IMR-90 (cell line): ENCODE data around the gene BEGAIN. TPM values are rescaled to one million over a fixed set of nuclear protein-coding genes. Genes with fewer than 3 reads are reported as not detected.

Source experiments
- ATAC-seq: fragments of 200-7000 bp; cut with Tn5 transposase; 2 replicates; pipeline ENCODE4 v1.9.1; 2020; ENCODE audit warnings: low read depth, mild to moderate bottlenecking, moderate library complexity
- BruUV-seq: library from RNA; stranded (reverse); fragments of 400-500 nt; replicated peaks from 2 replicates; lab custom pipeline; 2021; lab: Mats Ljungman, UMichigan
- CTCF ChIA-PET: fragments of 300-600 bp; formaldehyde crosslinking; extraction: SDS; loops from one replicate; lab custom pipeline; 2021; ENCODE audit warnings: antibody characterized with exemption; lab: Yijun Ruan, JAX
- POLR2A ChIA-PET: fragments of 300-600 bp; sonication (Branson Sonifier 250); formaldehyde crosslinking; loops from one replicate; lab custom pipeline; 2022; ENCODE audit warnings: antibody characterized with exemption; ENCODE audit not compliant: unreplicated experiment; lab: Charles Lee
- DNase-seq: peaks from one replicate; pipeline ENCODE4 v3.0.0; 2013
- H2AFZ ChIP-seq: replicated peaks from 2 replicates; pipeline ENCODE3; 2013; ENCODE audit warnings: low read length, mild to moderate bottlenecking; ENCODE audit not compliant: poor library complexity
- H2AK5ac ChIP-seq: 2 replicates; pipeline ENCODE4 v1.6.1; 2013; ENCODE audit warnings: low read depth, low read length, inconsistent platforms
- H2AK9ac ChIP-seq: replicated peaks from 2 replicates; pipeline ENCODE3; 2013; ENCODE audit warnings: mild to moderate bottlenecking, low read depth, low read length, moderate library complexity; ENCODE audit not compliant: poor library complexity
- H2BK120ac ChIP-seq: 2 replicates; pipeline ENCODE4 v1.6.1; 2013; ENCODE audit warnings: low read depth, low read length, inconsistent platforms
- H2BK15ac ChIP-seq: 3 replicates; pipeline ENCODE4 v1.6.1; 2013; ENCODE audit warnings: low read depth, low read length, inconsistent platforms
- H2BK20ac ChIP-seq: 2 replicates; pipeline ENCODE4 v1.6.1; 2013; ENCODE audit warnings: low read depth, mild to moderate bottlenecking, inconsistent platforms, low read length, moderate library complexity
- H2BK5ac ChIP-seq: 2 replicates; pipeline ENCODE4 v1.6.1; 2013; ENCODE audit warnings: mild to moderate bottlenecking, low read depth, low read length, inconsistent platforms; ENCODE audit not compliant: poor library complexity, severe bottlenecking
- H3K14ac ChIP-seq: replicated peaks from 2 replicates; pipeline ENCODE4 v1.6.1; 2013; ENCODE audit warnings: low read depth, low read length, inconsistent platforms
- H3K18ac ChIP-seq: 2 replicates; pipeline ENCODE4 v1.6.1; 2013; ENCODE audit warnings: low read depth, low read length, control low read depth
- H3K23ac ChIP-seq: 2 replicates; pipeline ENCODE4 v1.6.1; 2013; ENCODE audit warnings: low read depth, low read length, inconsistent platforms
- H3K27ac ChIP-seq: 2 replicates; pipeline ENCODE4 v1.5.1; 2013; ENCODE audit warnings: mild to moderate bottlenecking, control low read depth, low read length; ENCODE audit not compliant: insufficient read depth
- H3K27me3 ChIP-seq: 2 replicates; pipeline ENCODE4 v1.6.1; 2013; ENCODE audit warnings: low read length; ENCODE audit not compliant: control insufficient read depth, insufficient read depth
- H3K36me3 ChIP-seq: 2 replicates; pipeline ENCODE4 v1.6.1; 2013; ENCODE audit warnings: low read length, mixed read lengths; ENCODE audit not compliant: control insufficient read depth, insufficient read depth
- H3K4ac ChIP-seq: 2 replicates; pipeline ENCODE4 v1.6.1; 2013; ENCODE audit warnings: low read depth, low read length, inconsistent platforms
- H3K4me1 ChIP-seq: 2 replicates; pipeline ENCODE4 v1.6.1; 2013; ENCODE audit warnings: low read length, mixed read lengths; ENCODE audit not compliant: control insufficient read depth, insufficient read depth
- H3K4me2 ChIP-seq: 2 replicates; pipeline ENCODE4 v1.6.1; 2013; ENCODE audit warnings: low read depth, mild to moderate bottlenecking, control low read depth, low read length, moderate library complexity
- H3K4me3 ChIP-seq: 2 replicates; pipeline ENCODE4 v1.5.1; 2013; ENCODE audit warnings: low read depth, mild to moderate bottlenecking, control low read depth, low read length, moderate library complexity; ENCODE audit not compliant: insufficient read depth
- H3K56ac ChIP-seq: 2 replicates; pipeline ENCODE4 v1.6.1; 2013; ENCODE audit warnings: low read length, inconsistent platforms; ENCODE audit not compliant: insufficient read depth; ENCODE audit errors: extremely low read depth
- H3K79me1 ChIP-seq, 2 experiments: 2 replicates each; pipeline ENCODE4 v1.6.1; 2013; ENCODE audit warnings: low read length in 2 of 2, inconsistent platforms in 1 of 2, low read depth in 1 of 2
- H3K9ac ChIP-seq: 2 replicates; pipeline ENCODE4 v1.6.1; 2013; ENCODE audit warnings: low read depth, low read length, control low read depth
- H3K9me1 ChIP-seq: 2 replicates; pipeline ENCODE4 v1.6.1; 2013; ENCODE audit warnings: low read length, inconsistent platforms; ENCODE audit not compliant: insufficient read depth
- H3K9me3 ChIP-seq: 2 replicates; pipeline ENCODE4 v1.6.1; 2013; ENCODE audit warnings: low read length; ENCODE audit not compliant: control insufficient read depth, insufficient read depth
- H4K20me1 ChIP-seq: 2 replicates; pipeline ENCODE4 v1.6.1; 2013; ENCODE audit warnings: low read length, inconsistent platforms; ENCODE audit not compliant: insufficient read depth
- H4K5ac ChIP-seq: 2 replicates; pipeline ENCODE4 v1.6.1; 2013; ENCODE audit warnings: mild to moderate bottlenecking, low read depth, low read length, control low read depth
- H4K8ac ChIP-seq, 2 experiments: 2 replicates each; pipeline ENCODE4 v1.6.1; 2013; ENCODE audit warnings: low read depth in 2 of 2, low read length in 2 of 2, control low read depth in 1 of 2, inconsistent platforms in 1 of 2
- H4K91ac ChIP-seq: 2 replicates; pipeline ENCODE4 v1.6.1; 2013; ENCODE audit warnings: low read depth, low read length, inconsistent platforms; ENCODE audit not compliant: insufficient read depth
- CEBPB ChIP-seq: IDR thresholded peaks from 2 replicates; pipeline ENCODE4 v1.6.1; 2012; ENCODE audit warnings: low read depth, low read length, improper control_type of control experiment
- CHD1 ChIP-seq: IDR thresholded peaks from 2 replicates; pipeline ENCODE4 v1.6.1; 2012; ENCODE audit warnings: low read depth, low read length, improper control_type of control experiment
- FOS ChIP-seq: fragments of 150-350 bp; IDR thresholded peaks from 2 replicates; pipeline ENCODE4 v1.6.1; 2016; ENCODE audit warnings: low read depth, low read length
- MAFK ChIP-seq: IDR thresholded peaks from 2 replicates; pipeline ENCODE4 v1.6.1; 2012; ENCODE audit warnings: low read depth, low read length, improper control_type of control experiment
- MAZ ChIP-seq: IDR thresholded peaks from 2 replicates; pipeline ENCODE4 v1.6.1; 2012; ENCODE audit warnings: low read depth, mild to moderate bottlenecking, low read length, improper control_type of control experiment, moderate library complexity, borderline replicate concordance
- MXI1 ChIP-seq: IDR thresholded peaks from 2 replicates; pipeline ENCODE4 v1.6.1; 2012; ENCODE audit warnings: low read depth, mild to moderate bottlenecking, low read length, moderate library complexity, borderline replicate concordance
- NFE2L2 ChIP-seq: fragments of 150-350 bp; IDR thresholded peaks from 2 replicates; pipeline ENCODE4 v1.6.1; 2016; ENCODE audit warnings: low read depth, mild to moderate bottlenecking, low read length
- POLR2A ChIP-seq: IDR thresholded peaks from 2 replicates; pipeline ENCODE4 v1.6.1; 2012; ENCODE audit warnings: mild to moderate bottlenecking, low read depth, low read length
- RCOR1 ChIP-seq: IDR thresholded peaks from 2 replicates; pipeline ENCODE4 v1.6.1; 2012; ENCODE audit warnings: mild to moderate bottlenecking, low read length, improper control_type of control experiment; ENCODE audit not compliant: insufficient replicate concordance
- RFX5 ChIP-seq: IDR thresholded peaks from 2 replicates; pipeline ENCODE4 v1.8.0; 2012; ENCODE audit warnings: low read depth, mild to moderate bottlenecking, low read length, moderate library complexity
- SMC3 ChIP-seq: fragments of 150-350 bp; IDR thresholded peaks from 2 replicates; pipeline ENCODE4 v1.6.1; 2016; ENCODE audit warnings: low read depth, mild to moderate bottlenecking, antibody characterized with exemption, low read length, moderate library complexity
- WGBS, 2 experiments: methylation state at CpG; one replicate each; pipeline versions ENCODE4 v1.1.5 to v1.1.7; 2013; ENCODE audit warnings: missing lambda C conversion rate in 2 of 2; ENCODE audit not compliant: insufficient read length in 1 of 2; ENCODE audit errors: extremely low coverage in 2 of 2; 5-methylcytosine and 5-hydroxymethylcytosine counted together
- dilution Hi-C: fragments of 300-500 bp; cut with HindIII; formaldehyde crosslinking; loops from one replicate; pipeline ENCODE4 v1.14.3; 2018; ENCODE audit warnings: low sequenced_read_pairs; ENCODE audit not compliant: unreplicated experiment
- in situ Hi-C: fragments of 300-500 bp; cut with MboI; formaldehyde crosslinking; loops from 3 replicates; pipeline ENCODE4 v1.14.3; 2019; ENCODE audit warnings: low sequenced_read_pairs, inconsistent platforms, mixed read lengths
- intact Hi-C: fragments of 100-400 bp; cut with micrococcal nuclease; formaldehyde crosslinking; loops from 2 replicates; pipeline ENCODE4 v1.10.0; 2022
- polyA plus RNA-seq, 3 experiments: library from polyadenylated mRNA; depleted of rRNA; stranded (reverse); fragments of >200 nt; gene quantifications; 2 replicates each; pipeline ENCODE4 v1.2.3, GENCODE V29; 2012; ENCODE audit warnings: low replicate concordance in 1 of 3
- total RNA-seq: library from RNA; depleted of rRNA; stranded (reverse); fragments of >200 nt; gene quantifications from 2 replicates; pipeline ENCODE4 v1.2.3, GENCODE V29; 2012
- TF ChIP-seq, protein P1 (sequence below): fragments of 150-350 bp; IDR thresholded peaks from 2 replicates; pipeline ENCODE4 v1.6.1; 2016; ENCODE audit warnings: low read depth, mild to moderate bottlenecking, low read length, moderate library complexity, borderline replicate concordance
- TF ChIP-seq, protein P2 (sequence below): fragments of 150-350 bp; IDR thresholded peaks from 2 replicates; pipeline ENCODE4 v1.6.1; 2017; ENCODE audit warnings: mild to moderate bottlenecking, antibody characterized with exemption, low read length, low read depth
- TF ChIP-seq, protein P3 (sequence below): conservative IDR thresholded peaks from 2 replicates; pipeline ENCODE4 v1.5.1; 2012; ENCODE audit warnings: mild to moderate bottlenecking, low read depth, low read length, improper control_type of control experiment

BEGAIN gene
- total and polyA plus RNA-seq, 2 of the 4 experiments (the other 2 are of a cell fraction): 0.18 to 0.99 TPM

DNA sequence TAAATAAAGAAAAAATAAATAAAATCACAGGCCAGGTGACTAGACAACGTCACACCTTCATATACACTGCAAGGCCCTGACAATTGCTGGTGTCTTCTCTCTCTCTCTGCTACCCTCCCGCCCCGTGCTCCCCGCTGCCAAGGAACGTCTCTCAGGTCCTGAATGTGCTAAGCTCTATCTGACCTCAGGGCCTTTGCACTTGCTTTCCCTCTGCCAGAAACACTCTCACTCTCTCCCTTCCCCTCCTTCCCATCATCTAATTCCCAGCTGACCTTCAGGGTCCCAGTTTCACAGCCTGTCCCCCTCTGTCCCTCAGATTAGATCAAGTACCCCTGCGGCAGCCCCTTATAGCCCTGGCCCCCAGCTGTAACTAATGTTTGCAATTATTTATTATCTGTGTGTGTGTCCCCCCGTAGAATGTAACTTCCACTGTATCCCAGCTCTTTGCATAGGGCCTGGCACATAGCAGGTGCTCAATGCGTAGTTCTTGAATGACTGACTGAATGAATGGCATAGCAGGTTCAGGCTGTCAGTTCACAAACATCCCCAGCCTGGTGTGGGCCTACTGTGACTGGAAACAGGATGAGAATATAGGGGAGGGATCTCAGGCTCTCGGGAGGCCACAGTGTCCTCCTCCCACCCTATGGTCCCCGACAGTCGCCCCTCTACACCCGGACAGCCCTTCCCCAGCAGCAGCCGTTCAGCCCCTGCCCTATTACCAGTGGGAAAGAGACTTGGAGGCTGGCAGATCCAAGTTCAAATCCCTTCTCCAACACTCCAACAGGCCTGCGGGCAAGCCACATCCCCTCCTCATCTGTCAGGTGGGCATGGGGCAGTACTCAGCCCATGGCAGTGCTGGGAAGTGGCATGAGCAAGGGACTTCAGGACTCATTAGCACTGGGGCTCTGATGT is 6.6 kb downstream of the BEGAIN start:
- no peak overlapping the region for H3K27ac ChIP-seq
- peaks cover 2% of the 10 kb centered on the region; the same call in 1 of the 2 replicates for H3K9me3 ChIP-seq
- no peaks in the 10 kb centered on the region for H3K9me1 ChIP-seq
- no peaks in the 10 kb centered on the region for H4K20me1 ChIP-seq
- in situ Hi-C loops: no loop called here
- ChIA-PET CTCF (no interaction called here), POLR2A (interaction anchor here (0.5 kb wide), 1 partner anchor 351 kb away, joined by 7 read pairs; no protein-coding TSS in a partner anchor)
- H3K27me3 ChIP-seq: peaks cover 15% of the 10 kb centered on the region; the same call in 1 of the 2 replicates
- H3K4me1 ChIP-seq: no peaks in the 10 kb centered on the region
- no peak overlapping the region for H2AK5ac ChIP-seq
- no peak overlapping the region for H3K9ac ChIP-seq
- H2AK9ac ChIP-seq: no peak overlapping the region
- no peak overlapping the region for H3K23ac ChIP-seq
- no peaks in the 10 kb centered on the region for H3K36me3 ChIP-seq
- no peak overlapping the region for H2BK15ac ChIP-seq
- BruUV-seq: no TSS peak
- H3K4me3 ChIP-seq: no peak overlapping the region
- no peak overlapping the region for H4K91ac ChIP-seq
- H3K18ac ChIP-seq: no peak overlapping the region
- H3K4ac ChIP-seq: no peak overlapping the region
- H3K14ac ChIP-seq: no peak overlapping the region
- WGBS, 2 experiments: 86% methylated on average over 5 of the region's 14 CpGs; no CpG with 5 or more reads in 1 of the 2 experiments
- H4K8ac ChIP-seq: no peak overlapping the region
- H3K79me1 ChIP-seq: no peaks in the 10 kb centered on the region
- no peak overlapping the region for H2BK120ac ChIP-seq
- intact Hi-C loops: no loop called here
- dilution Hi-C loops: no loop called here
- H4K5ac ChIP-seq: no peak overlapping the region
- no peak overlapping the region for H2BK5ac ChIP-seq
- no peak overlapping the region for H2BK20ac ChIP-seq
- H3K4me2 ChIP-seq: no peak overlapping the region
- ATAC-seq (no peak), DNase-seq (no peak)
- H3K56ac ChIP-seq: no peak overlapping the region
- no peak overlapping the region for H2AFZ ChIP-seq
- TF ChIP-seq POLR2A: no peak
- no peak for TF ChIP-seq CHD1
- TF ChIP-seq FOS: no peak
- TF ChIP-seq NFE2L2: no peak
- no peak for TF ChIP-seq MXI1
- no peak for TF ChIP-seq RFX5
- no peak for TF ChIP-seq MAFK
- TF ChIP-seq RCOR1: no peak
- TF ChIP-seq, protein P1, sequence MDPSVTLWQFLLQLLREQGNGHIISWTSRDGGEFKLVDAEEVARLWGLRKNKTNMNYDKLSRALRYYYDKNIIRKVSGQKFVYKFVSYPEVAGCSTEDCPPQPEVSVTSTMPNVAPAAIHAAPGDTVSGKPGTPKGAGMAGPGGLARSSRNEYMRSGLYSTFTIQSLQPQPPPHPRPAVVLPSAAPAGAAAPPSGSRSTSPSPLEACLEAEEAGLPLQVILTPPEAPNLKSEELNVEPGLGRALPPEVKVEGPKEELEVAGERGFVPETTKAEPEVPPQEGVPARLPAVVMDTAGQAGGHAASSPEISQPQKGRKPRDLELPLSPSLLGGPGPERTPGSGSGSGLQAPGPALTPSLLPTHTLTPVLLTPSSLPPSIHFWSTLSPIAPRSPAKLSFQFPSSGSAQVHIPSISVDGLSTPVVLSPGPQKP: no peak
- TF ChIP-seq CEBPB: no peak
- TF ChIP-seq, protein P2, sequence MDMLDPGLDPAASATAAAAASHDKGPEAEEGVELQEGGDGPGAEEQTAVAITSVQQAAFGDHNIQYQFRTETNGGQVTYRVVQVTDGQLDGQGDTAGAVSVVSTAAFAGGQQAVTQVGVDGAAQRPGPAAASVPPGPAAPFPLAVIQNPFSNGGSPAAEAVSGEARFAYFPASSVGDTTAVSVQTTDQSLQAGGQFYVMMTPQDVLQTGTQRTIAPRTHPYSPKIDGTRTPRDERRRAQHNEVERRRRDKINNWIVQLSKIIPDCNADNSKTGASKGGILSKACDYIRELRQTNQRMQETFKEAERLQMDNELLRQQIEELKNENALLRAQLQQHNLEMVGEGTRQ: no peak
- TF ChIP-seq, protein P3, sequence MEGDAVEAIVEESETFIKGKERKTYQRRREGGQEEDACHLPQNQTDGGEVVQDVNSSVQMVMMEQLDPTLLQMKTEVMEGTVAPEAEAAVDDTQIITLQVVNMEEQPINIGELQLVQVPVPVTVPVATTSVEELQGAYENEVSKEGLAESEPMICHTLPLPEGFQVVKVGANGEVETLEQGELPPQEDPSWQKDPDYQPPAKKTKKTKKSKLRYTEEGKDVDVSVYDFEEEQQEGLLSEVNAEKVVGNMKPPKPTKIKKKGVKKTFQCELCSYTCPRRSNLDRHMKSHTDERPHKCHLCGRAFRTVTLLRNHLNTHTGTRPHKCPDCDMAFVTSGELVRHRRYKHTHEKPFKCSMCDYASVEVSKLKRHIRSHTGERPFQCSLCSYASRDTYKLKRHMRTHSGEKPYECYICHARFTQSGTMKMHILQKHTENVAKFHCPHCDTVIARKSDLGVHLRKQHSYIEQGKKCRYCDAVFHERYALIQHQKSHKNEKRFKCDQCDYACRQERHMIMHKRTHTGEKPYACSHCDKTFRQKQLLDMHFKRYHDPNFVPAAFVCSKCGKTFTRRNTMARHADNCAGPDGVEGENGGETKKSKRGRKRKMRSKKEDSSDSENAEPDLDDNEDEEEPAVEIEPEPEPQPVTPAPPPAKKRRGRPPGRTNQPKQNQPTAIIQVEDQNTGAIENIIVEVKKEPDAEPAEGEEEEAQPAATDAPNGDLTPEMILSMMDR: no peak
- TF ChIP-seq MAZ: no peak
- no peak for TF ChIP-seq SMC3
